PC-9 (cell line): Measurements from ENCODE around the gene SHISA5. TPM values are rescaled to one million over a fixed set of nuclear protein-coding genes. Genes with fewer than 3 reads are reported as not detected.

Source experiments
- BruUV-seq: library from RNA; stranded (reverse); fragments of 400-500 nt; replicated peaks from 2 replicates; lab custom pipeline; 2021; lab: Mats Ljungman, UMichigan
- CTCF ChIA-PET: fragments of 300-600 bp; sonication (Branson Sonifier 250); formaldehyde crosslinking; loops from one replicate; lab custom pipeline; 2022; ENCODE audit warnings: antibody characterized with exemption; lab: Charles Lee
- POLR2A ChIA-PET: fragments of 300-600 bp; sonication (Branson Sonifier 250); formaldehyde crosslinking; loops from one replicate; lab custom pipeline; 2022; ENCODE audit warnings: antibody characterized with exemption; ENCODE audit not compliant: unreplicated experiment; lab: Charles Lee
- DNase-seq, 2 experiments: peaks; one replicate each; pipeline versions ENCODE4 v3.0.0 to v3.0.0-alpha.2; 2015 to 2022; ENCODE audit warnings: mixed read lengths in 1 of 2
- H2AFZ ChIP-seq: fragments of 200-600 bp; sonication (generic); 2 replicates; pipeline ENCODE4 v1.8.1; 2017; ENCODE audit warnings: antibody characterized with exemption
- H3F3A ChIP-seq: fragments of 200-600 bp; sonication (generic); 2 replicates; pipeline ENCODE4 v1.8.1; 2017; ENCODE audit warnings: antibody characterized with exemption, mild to moderate bottlenecking, low read depth; ENCODE audit not compliant: insufficient read depth
- H3K27ac ChIP-seq: fragments of 200-600 bp; sonication (generic); 2 replicates; pipeline ENCODE4 v1.6.1; 2016; ENCODE audit warnings: mixed run types
- H3K27me3 ChIP-seq: fragments of 200-600 bp; sonication (generic); 2 replicates; pipeline ENCODE4 v1.6.1; 2016; ENCODE audit warnings: low read depth, mixed run types; ENCODE audit not compliant: insufficient read depth
- H3K36me3 ChIP-seq: fragments of 200-600 bp; sonication (generic); 2 replicates; pipeline ENCODE4 v1.6.1; 2016; ENCODE audit warnings: low read depth, mixed run types
- H3K4me1 ChIP-seq: fragments of 200-600 bp; sonication (generic); replicated peaks from 2 replicates; pipeline ENCODE4 v1.6.1; 2016; ENCODE audit warnings: mixed run types; ENCODE audit not compliant: insufficient read depth
- H3K4me2 ChIP-seq: fragments of 200-600 bp; sonication (generic); 2 replicates; pipeline ENCODE4 v1.6.1; 2017; ENCODE audit warnings: mixed run types
- H3K4me3 ChIP-seq: fragments of 200-600 bp; sonication (generic); 2 replicates; pipeline ENCODE4 v1.6.1; 2016; ENCODE audit warnings: mixed run types
- H3K79me2 ChIP-seq: fragments of 200-600 bp; sonication (generic); 2 replicates; pipeline ENCODE4 v1.6.1; 2017; ENCODE audit warnings: low read depth, mixed run types
- H3K9me2 ChIP-seq: fragments of 200-600 bp; sonication (generic); 2 replicates; pipeline ENCODE4 v1.8.1; 2017; ENCODE audit warnings: mild to moderate bottlenecking; ENCODE audit not compliant: insufficient read depth
- H3K9me3 ChIP-seq: fragments of 200-600 bp; sonication (generic); 2 replicates; pipeline ENCODE4 v1.8.1; 2016; ENCODE audit warnings: low read depth; ENCODE audit not compliant: insufficient read depth
- H4K20me1 ChIP-seq: fragments of 200-600 bp; sonication (generic); 2 replicates; pipeline ENCODE4 v1.8.1; 2017; ENCODE audit not compliant: insufficient read depth
- EZH2 ChIP-seq: fragments of 200-600 bp; sonication (generic); IDR thresholded peaks from 2 replicates; pipeline ENCODE4 v1.8.0; 2017; ENCODE audit warnings: antibody characterized with exemption, low read depth
- intact Hi-C: fragments of 100-400 bp; cut with micrococcal nuclease; formaldehyde crosslinking; loops from one replicate; pipeline ENCODE4 v1.10.0; 2022; ENCODE audit not compliant: unreplicated experiment
- total RNA-seq: library from RNA; stranded (reverse); gene quantifications from 2 replicates; pipeline ENCODE4 v1.2.3, GENCODE V29; 2021
- TF ChIP-seq, protein P1 (sequence below): fragments of 200-600 bp; sonication (generic); conservative IDR thresholded peaks from 2 replicates; pipeline ENCODE4 v1.6.1; 2017; ENCODE audit warnings: mixed run types, antibody characterized with exemption, mild to moderate bottlenecking, moderate library complexity

Gene SHISA5
- total RNA-seq, 1 experiment from 2014 or later, result 133 TPM

GRCh38 chr3:48422272-48422671 is 81.7 kb downstream of the SHISA5 start:
- no peak for TF ChIP-seq EZH2
- TF ChIP-seq, protein P1, sequence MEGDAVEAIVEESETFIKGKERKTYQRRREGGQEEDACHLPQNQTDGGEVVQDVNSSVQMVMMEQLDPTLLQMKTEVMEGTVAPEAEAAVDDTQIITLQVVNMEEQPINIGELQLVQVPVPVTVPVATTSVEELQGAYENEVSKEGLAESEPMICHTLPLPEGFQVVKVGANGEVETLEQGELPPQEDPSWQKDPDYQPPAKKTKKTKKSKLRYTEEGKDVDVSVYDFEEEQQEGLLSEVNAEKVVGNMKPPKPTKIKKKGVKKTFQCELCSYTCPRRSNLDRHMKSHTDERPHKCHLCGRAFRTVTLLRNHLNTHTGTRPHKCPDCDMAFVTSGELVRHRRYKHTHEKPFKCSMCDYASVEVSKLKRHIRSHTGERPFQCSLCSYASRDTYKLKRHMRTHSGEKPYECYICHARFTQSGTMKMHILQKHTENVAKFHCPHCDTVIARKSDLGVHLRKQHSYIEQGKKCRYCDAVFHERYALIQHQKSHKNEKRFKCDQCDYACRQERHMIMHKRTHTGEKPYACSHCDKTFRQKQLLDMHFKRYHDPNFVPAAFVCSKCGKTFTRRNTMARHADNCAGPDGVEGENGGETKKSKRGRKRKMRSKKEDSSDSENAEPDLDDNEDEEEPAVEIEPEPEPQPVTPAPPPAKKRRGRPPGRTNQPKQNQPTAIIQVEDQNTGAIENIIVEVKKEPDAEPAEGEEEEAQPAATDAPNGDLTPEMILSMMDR, result no peak
- H3K9me3 ChIP-seq, result no peaks in the 10 kb centered on the region
- H3K36me3 ChIP-seq, result no peaks in the 10 kb centered on the region
- intact Hi-C loops, result no loop called here
- H3K4me1 ChIP-seq, result no peaks in the 10 kb centered on the region
- no peak overlapping the region for H3K4me3 ChIP-seq
- no peak overlapping the region for H3K27ac ChIP-seq
- no TSS peak for BruUV-seq
- no peaks in the 10 kb centered on the region for H3K27me3 ChIP-seq
- H4K20me1 ChIP-seq, result no peaks in the 10 kb centered on the region
- no peak for DNase-seq
- H3K79me2 ChIP-seq, result peaks cover 13% of the 10 kb centered on the region
- no peak overlapping the region for H2AFZ ChIP-seq
- H3K4me2 ChIP-seq, result no peak overlapping the region
- no peaks in the 10 kb centered on the region for H3F3A ChIP-seq
- ChIA-PET POLR2A (no interaction called here), CTCF (interaction anchor here (1.2 kb wide), 1 partner anchor 17 kb away, joined by 4 read pairs; the partner anchor contains the start of gene CCDC51)
- H3K9me2 ChIP-seq, result no peaks in the 10 kb centered on the region

GRCh38 chr3:48420561-48420960 is 83.4 kb downstream of the SHISA5 start:
- CTCF ChIA-PET, result no interaction called here
- H3F3A ChIP-seq, result no peaks in the 10 kb centered on the region
- intact Hi-C loops, result no loop called here
- POLR2A ChIA-PET, result no interaction called here
- H3K4me3 ChIP-seq, result no peak overlapping the region
- TF ChIP-seq EZH2, result no peak
- TF ChIP-seq, protein P1, result no peak
- H3K9me2 ChIP-seq, result no peaks in the 10 kb centered on the region
- H3K36me3 ChIP-seq, result no peaks in the 10 kb centered on the region
- BruUV-seq, result no TSS peak
- H3K9me3 ChIP-seq, result no peaks in the 10 kb centered on the region
- DNase-seq, result no peak
- no peaks in the 10 kb centered on the region for H3K27me3 ChIP-seq
- H3K4me1 ChIP-seq, result no peaks in the 10 kb centered on the region
- H2AFZ ChIP-seq, result no peak overlapping the region
- no peak overlapping the region for H3K27ac ChIP-seq
- H3K79me2 ChIP-seq, result no peaks in the 10 kb centered on the region
- no peaks in the 10 kb centered on the region for H4K20me1 ChIP-seq
- no peak overlapping the region for H3K4me2 ChIP-seq

- Histone ChIP-seq H3K36me3 (no peaks in the 10 kb centered on the region), H3F3A (no peaks in the 10 kb centered on the region), H3K9me3 (no peaks in the 10 kb centered on the region), H3K79me2 (no peaks in the 10 kb centered on the region), H3K9me2 (no peaks in the 10 kb centered on the region), H2AFZ (no peak overlapping the region), H3K27ac (no peak overlapping the region), H3K27me3 (no peaks in the 10 kb centered on the region), H3K4me2 (no peak overlapping the region), H4K20me1 (no peaks in the 10 kb centered on the region), H3K4me1 (no peaks in the 10 kb centered on the region), H3K4me3 (no peak overlapping the region)
- TF ChIP-seq, protein P1, result no peak
- no peak for TF ChIP-seq EZH2
- ChIA-PET POLR2A (no interaction called here), CTCF (interaction anchor here (0.7 kb wide), 1 partner anchor 20 kb away, joined by 3 read pairs; no protein-coding TSS in a partner anchor)
- intact Hi-C loops, result no loop called here
- no TSS peak for BruUV-seq
- no peak for DNase-seq
These were observed 84.4 kb downstream of the SHISA5 start for GRCh38 chr3:48419597-48419996.
